Activated B cell treated with CpG ODN at 0.5 μM for 24 hours (primary cell): Measurements from ENCODE around the gene ANKRD55. TPM values are rescaled to one million over a fixed set of nuclear protein-coding genes. Genes with fewer than 3 reads are reported as not detected.
A peak's percentile ranks its signal among the peaks of the same experiment; 100 is the strongest.

Experiments
- ATAC-seq: fragments of 200-7000 bp; cut with Tn5 transposase; one replicate; pipeline ENCODE4 v1.10.0; 2021; ENCODE audit warnings: low read depth, mild to moderate bottlenecking, moderate library complexity
- CTCF ChIA-PET: fragments of 350-600 bp; sonication (Branson Sonifier 250); formaldehyde crosslinking; loops from one replicate; lab custom pipeline; 2021; ENCODE audit warnings: antibody characterized with exemption; lab: Charles Lee
- POLR2A ChIA-PET: fragments of 350-600 bp; sonication (Branson Sonifier 250); formaldehyde crosslinking; loops from one replicate; lab custom pipeline; 2021; ENCODE audit warnings: antibody characterized with exemption; lab: Charles Lee
- DNase-seq: peaks from one replicate; pipeline ENCODE4 v3.0.0; 2022
- H3K27ac Mint-ChIP-seq: one replicate; pipeline ENCODE4 v1.8.0; 2020; ENCODE audit warnings: mixed read lengths
- H3K27me3 Mint-ChIP-seq: one replicate; pipeline ENCODE4 v1.8.0; 2021; ENCODE audit warnings: mixed read lengths
- H3K36me3 Mint-ChIP-seq: one replicate; pipeline ENCODE4 v1.8.0; 2021; ENCODE audit warnings: low read depth, mixed read lengths
- H3K4me1 Mint-ChIP-seq: one replicate; pipeline ENCODE4 v1.8.0; 2021; ENCODE audit warnings: mixed read lengths
- H3K4me3 Mint-ChIP-seq: one replicate; pipeline ENCODE4 v1.8.0; 2020; ENCODE audit warnings: mild to moderate bottlenecking, mixed read lengths
- H3K9me3 Mint-ChIP-seq: one replicate; pipeline ENCODE4 v1.8.0; 2020; ENCODE audit warnings: mixed read lengths
- CTCF ChIP-seq: fragments of 200-600 bp; IDR thresholded peaks from one replicate; pipeline ENCODE4 v1.8.0; 2022; ENCODE audit warnings: antibody characterized with exemption, mild to moderate bottlenecking
- intact Hi-C: fragments of 100-400 bp; cut with micrococcal nuclease; formaldehyde crosslinking; loops from one replicate; pipeline ENCODE4 v1.15.1; 2024
- total RNA-seq: library from RNA; stranded (reverse); gene quantifications from 2 replicates; pipeline ENCODE4 v1.2.3, GENCODE V29; 2022

ANKRD55 gene
- total RNA-seq, 1 donor from 2014 or later = not detected

GRCh38 chr5:56099346-56099745 lies 133.8 kb downstream of the ANKRD55 start:
- Mint-ChIP-seq H3K4me3 (no peak overlapping the region), H3K36me3 (no peaks in the 10 kb centered on the region), H3K4me1 (peaks cover 2% of the 10 kb centered on the region), H3K27me3 (peaks cover 2% of the 10 kb centered on the region), H3K9me3 (no peaks in the 10 kb centered on the region), H3K27ac (no peak overlapping the region)
- DNase-seq (no peak), ATAC-seq (no peak)
- POLR2A ChIA-PET = no interaction called here
- CTCF ChIA-PET = no interaction called here
- no peak for TF ChIP-seq CTCF
- intact Hi-C loops = no loop called here

- Mint-ChIP-seq H3K27me3 (peaks cover 2% of the 10 kb centered on the region), H3K36me3 (no peaks in the 10 kb centered on the region), H3K4me3 (no peak overlapping the region), H3K9me3 (no peaks in the 10 kb centered on the region), H3K27ac (no peak overlapping the region), H3K4me1 (peaks cover 2% of the 10 kb centered on the region)
- intact Hi-C loops = no loop called here
- POLR2A ChIA-PET = no interaction called here
- DNase-seq (no peak), ATAC-seq (no peak)
- TF ChIP-seq CTCF = no peak
- CTCF ChIA-PET = no interaction called here
Observed at GRCh38 chr5:56097055-56097454, 136.1 kb downstream of the ANKRD55 start.

- TF ChIP-seq CTCF = no peak
- Mint-ChIP-seq H3K36me3 (no peaks in the 10 kb centered on the region), H3K27me3 (peaks cover 2% of the 10 kb centered on the region), H3K27ac (no peak overlapping the region), H3K4me3 (no peak overlapping the region), H3K9me3 (no peaks in the 10 kb centered on the region), H3K4me1 (peaks cover 2% of the 10 kb centered on the region)
- intact Hi-C loops = no loop called here
- DNase-seq (no peak), ATAC-seq (no peak)
- ChIA-PET CTCF (no interaction called here), POLR2A (no interaction called here)
Observed at GRCh38 chr5:56095579-56096102, 137.5 kb downstream of the ANKRD55 start.

GRCh38 chr5:56094579-56095361 lies 138.4 kb downstream of the ANKRD55 start:
- H3K27ac Mint-ChIP-seq = no peak overlapping the region
- H3K9me3 Mint-ChIP-seq = no peaks in the 10 kb centered on the region
- H3K36me3 Mint-ChIP-seq = no peaks in the 10 kb centered on the region
- ATAC-seq = peak; percentile 54
- no peak for DNase-seq
- no peak overlapping the region for H3K4me3 Mint-ChIP-seq
- H3K27me3 Mint-ChIP-seq = peaks cover 2% of the 10 kb centered on the region
- no peak for TF ChIP-seq CTCF
- POLR2A ChIA-PET = interaction anchor here (0.5 kb wide), 1 partner anchor 12 kb away, joined by 7 read pairs; no protein-coding TSS in a partner anchor
- CTCF ChIA-PET = no interaction called here
- intact Hi-C loops = no loop called here
- peaks cover 2% of the 10 kb centered on the region for H3K4me1 Mint-ChIP-seq

GRCh38 chr5:56093970-56094369 lies 139.2 kb downstream of the ANKRD55 start:
- TF ChIP-seq CTCF = no peak
- Mint-ChIP-seq H3K4me1 (peaks cover 2% of the 10 kb centered on the region), H3K4me3 (no peak overlapping the region), H3K27me3 (peaks cover 5% of the 10 kb centered on the region), H3K9me3 (no peaks in the 10 kb centered on the region), H3K27ac (no peak overlapping the region), H3K36me3 (no peaks in the 10 kb centered on the region)
- intact Hi-C loops = no loop called here
- ATAC-seq (no peak), DNase-seq (no peak)
- ChIA-PET POLR2A (interaction anchor here (0.5 kb wide), 1 partner anchor 11 kb away, joined by 7 read pairs; no protein-coding TSS in a partner anchor), CTCF (no interaction called here)
